ENCODE data around the gene SLC33A1. TPM values are rescaled to one million over a fixed set of nuclear protein-coding genes. Genes with fewer than 3 reads are reported as not detected.
A peak's percentile ranks its signal among the peaks of the same experiment; 100 is the strongest.

SLC33A1 gene
- total and polyA plus RNA-seq, 2 of the 13 experiments (the other 11 are each of a cell fraction or from before 2014, with no cell fraction given), result 20.0 to 32.1 TPM

DNA sequence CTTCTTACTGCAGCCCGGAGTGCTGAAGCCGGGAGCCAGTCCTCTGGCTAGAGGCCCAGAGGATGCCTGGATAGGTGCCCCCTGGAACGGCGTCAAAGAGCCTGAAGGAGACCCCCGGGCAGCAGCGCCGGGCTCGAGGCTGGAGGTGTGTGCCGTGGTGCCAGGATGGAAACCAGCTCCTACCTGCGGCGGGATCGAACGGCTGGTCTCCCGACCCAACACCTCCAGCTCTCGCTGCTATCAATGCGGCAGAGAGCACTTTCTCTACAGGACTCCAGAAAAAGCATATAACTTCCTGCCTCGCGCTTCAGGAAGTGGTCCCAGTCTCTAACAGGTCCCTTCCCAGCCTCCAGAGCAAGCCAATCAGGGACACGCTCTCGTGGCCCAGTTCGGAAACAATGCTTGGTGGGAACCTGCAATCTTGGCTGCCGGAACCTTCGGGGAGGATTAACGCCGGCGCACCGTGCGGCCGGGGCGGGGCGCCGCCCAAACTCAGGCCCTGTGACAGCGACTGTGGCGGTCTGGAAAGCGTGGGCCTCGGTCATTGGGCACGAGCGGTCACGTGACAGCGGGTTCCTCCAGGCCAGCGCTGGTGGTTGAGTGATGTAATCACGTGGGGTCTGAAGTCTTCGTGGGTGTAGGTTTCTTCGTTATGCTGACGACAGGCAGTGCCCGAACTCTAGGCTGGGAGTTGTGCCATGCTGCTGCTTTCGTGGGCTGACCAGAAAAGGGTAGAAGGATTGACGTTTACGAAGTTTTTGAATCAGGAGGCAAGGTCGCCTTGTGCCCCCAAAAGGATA lies at the start of gene SLC33A1 (continued):
- TF ChIP-seq, protein P1, sequence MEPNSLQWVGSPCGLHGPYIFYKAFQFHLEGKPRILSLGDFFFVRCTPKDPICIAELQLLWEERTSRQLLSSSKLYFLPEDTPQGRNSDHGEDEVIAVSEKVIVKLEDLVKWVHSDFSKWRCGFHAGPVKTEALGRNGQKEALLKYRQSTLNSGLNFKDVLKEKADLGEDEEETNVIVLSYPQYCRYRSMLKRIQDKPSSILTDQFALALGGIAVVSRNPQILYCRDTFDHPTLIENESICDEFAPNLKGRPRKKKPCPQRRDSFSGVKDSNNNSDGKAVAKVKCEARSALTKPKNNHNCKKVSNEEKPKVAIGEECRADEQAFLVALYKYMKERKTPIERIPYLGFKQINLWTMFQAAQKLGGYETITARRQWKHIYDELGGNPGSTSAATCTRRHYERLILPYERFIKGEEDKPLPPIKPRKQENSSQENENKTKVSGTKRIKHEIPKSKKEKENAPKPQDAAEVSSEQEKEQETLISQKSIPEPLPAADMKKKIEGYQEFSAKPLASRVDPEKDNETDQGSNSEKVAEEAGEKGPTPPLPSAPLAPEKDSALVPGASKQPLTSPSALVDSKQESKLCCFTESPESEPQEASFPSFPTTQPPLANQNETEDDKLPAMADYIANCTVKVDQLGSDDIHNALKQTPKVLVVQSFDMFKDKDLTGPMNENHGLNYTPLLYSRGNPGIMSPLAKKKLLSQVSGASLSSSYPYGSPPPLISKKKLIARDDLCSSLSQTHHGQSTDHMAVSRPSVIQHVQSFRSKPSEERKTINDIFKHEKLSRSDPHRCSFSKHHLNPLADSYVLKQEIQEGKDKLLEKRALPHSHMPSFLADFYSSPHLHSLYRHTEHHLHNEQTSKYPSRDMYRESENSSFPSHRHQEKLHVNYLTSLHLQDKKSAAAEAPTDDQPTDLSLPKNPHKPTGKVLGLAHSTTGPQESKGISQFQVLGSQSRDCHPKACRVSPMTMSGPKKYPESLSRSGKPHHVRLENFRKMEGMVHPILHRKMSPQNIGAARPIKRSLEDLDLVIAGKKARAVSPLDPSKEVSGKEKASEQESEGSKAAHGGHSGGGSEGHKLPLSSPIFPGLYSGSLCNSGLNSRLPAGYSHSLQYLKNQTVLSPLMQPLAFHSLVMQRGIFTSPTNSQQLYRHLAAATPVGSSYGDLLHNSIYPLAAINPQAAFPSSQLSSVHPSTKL (CRISPR knock-in tag; IDR thresholded peaks at IDR 0.05), result peak; percentile 83
- peak; percentile 96; the same call in 1 of the 2 replicates for TF ChIP-seq ZNF207 (IDR thresholded peaks at IDR 0.05; ENCODE audit: borderline replicate concordance)
- TF ChIP-seq, protein P2, sequence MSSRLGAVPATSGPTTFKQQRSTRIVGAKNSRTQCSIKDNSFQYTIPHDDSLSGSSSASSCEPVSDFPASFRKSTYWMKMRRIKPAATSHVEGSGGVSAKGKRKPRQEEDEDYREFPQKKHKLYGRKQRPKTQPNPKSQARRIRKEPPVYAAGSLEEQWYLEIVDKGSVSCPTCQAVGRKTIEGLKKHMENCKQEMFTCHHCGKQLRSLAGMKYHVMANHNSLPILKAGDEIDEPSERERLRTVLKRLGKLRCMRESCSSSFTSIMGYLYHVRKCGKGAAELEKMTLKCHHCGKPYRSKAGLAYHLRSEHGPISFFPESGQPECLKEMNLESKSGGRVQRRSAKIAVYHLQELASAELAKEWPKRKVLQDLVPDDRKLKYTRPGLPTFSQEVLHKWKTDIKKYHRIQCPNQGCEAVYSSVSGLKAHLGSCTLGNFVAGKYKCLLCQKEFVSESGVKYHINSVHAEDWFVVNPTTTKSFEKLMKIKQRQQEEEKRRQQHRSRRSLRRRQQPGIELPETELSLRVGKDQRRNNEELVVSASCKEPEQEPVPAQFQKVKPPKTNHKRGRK (CRISPR knock-in tag; IDR thresholded peaks at IDR 0.05), result no peak
- peak; percentile 64; the same call in 1 of the 2 replicates for TF ChIP-seq ZNF879 (CRISPR knock-in tag; IDR thresholded peaks at IDR 0.05)
- TF ChIP-seq TAF15 (IDR thresholded peaks at IDR 0.05; ENCODE audit: low read depth, low read length, poor library complexity, severe bottlenecking), result peak; percentile 91
- no peak for TF ChIP-seq ZNF263 (CRISPR knock-in tag; IDR thresholded peaks at IDR 0.05)
- peak; percentile 82 for TF ChIP-seq MEIS2 (CRISPR knock-in tag; IDR thresholded peaks at IDR 0.05)
- TF ChIP-seq HOXA5 (CRISPR knock-in tag; IDR thresholded peaks at IDR 0.05), result no peak; the same call in 1 of the 2 replicates
- peak; percentile 92 for TF ChIP-seq ZNF205 (CRISPR knock-in tag; IDR thresholded peaks at IDR 0.05)
- no peak for TF ChIP-seq RELA (CRISPR knock-in tag; IDR thresholded peaks at IDR 0.05)
- TF ChIP-seq SP140L (CRISPR knock-in tag; IDR thresholded peaks at IDR 0.05; ENCODE audit: borderline replicate concordance), result peak; percentile 77; the same call in 1 of the 2 replicates
- TF ChIP-seq, protein P3, sequence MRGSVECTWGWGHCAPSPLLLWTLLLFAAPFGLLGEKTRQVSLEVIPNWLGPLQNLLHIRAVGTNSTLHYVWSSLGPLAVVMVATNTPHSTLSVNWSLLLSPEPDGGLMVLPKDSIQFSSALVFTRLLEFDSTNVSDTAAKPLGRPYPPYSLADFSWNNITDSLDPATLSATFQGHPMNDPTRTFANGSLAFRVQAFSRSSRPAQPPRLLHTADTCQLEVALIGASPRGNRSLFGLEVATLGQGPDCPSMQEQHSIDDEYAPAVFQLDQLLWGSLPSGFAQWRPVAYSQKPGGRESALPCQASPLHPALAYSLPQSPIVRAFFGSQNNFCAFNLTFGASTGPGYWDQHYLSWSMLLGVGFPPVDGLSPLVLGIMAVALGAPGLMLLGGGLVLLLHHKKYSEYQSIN (CRISPR knock-in tag; IDR thresholded peaks at IDR 0.05; ENCODE audit: borderline replicate concordance), result no peak
- TF ChIP-seq NFIC (IDR thresholded peaks at IDR 0.05; ENCODE audit: low read length), result peak; percentile 65; the same call in 1 of the 2 replicates
- TF ChIP-seq ZNF251 (CRISPR knock-in tag; IDR thresholded peaks at IDR 0.05), result peak; percentile 37
- TF ChIP-seq, protein P4, sequence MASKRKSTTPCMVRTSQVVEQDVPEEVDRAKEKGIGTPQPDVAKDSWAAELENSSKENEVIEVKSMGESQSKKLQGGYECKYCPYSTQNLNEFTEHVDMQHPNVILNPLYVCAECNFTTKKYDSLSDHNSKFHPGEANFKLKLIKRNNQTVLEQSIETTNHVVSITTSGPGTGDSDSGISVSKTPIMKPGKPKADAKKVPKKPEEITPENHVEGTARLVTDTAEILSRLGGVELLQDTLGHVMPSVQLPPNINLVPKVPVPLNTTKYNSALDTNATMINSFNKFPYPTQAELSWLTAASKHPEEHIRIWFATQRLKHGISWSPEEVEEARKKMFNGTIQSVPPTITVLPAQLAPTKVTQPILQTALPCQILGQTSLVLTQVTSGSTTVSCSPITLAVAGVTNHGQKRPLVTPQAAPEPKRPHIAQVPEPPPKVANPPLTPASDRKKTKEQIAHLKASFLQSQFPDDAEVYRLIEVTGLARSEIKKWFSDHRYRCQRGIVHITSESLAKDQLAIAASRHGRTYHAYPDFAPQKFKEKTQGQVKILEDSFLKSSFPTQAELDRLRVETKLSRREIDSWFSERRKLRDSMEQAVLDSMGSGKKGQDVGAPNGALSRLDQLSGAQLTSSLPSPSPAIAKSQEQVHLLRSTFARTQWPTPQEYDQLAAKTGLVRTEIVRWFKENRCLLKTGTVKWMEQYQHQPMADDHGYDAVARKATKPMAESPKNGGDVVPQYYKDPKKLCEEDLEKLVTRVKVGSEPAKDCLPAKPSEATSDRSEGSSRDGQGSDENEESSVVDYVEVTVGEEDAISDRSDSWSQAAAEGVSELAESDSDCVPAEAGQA (IDR thresholded peaks at IDR 0.05; ENCODE audit: low read depth), result peak; percentile 82
- TF ChIP-seq, protein P4 (CRISPR knock-in tag; IDR thresholded peaks at IDR 0.05; ENCODE audit: borderline replicate concordance), result no peak
- peak; percentile 83 for TF ChIP-seq ZFY (CRISPR knock-in tag; IDR thresholded peaks at IDR 0.05)
